ENCODE results near the gene KCNQ1.

Gene KCNQ1

GRCh38 chr11:2411446-2412305 is 33.1 kb upstream of the KCNQ1 start:
- DNase-seq = no peak

- DNase-seq = no peak
Measured at GRCh38 chr11:2412323-2412722, 32.5 kb upstream of the KCNQ1 start.

- DNase-seq = no peak
Measured at GRCh38 chr11:2413742-2414579, 30.8 kb upstream of the KCNQ1 start.

- DNase-seq = no peak
Measured at GRCh38 chr11:2414616-2415015, 30.2 kb upstream of the KCNQ1 start.

GRCh38 chr11:2415171-2415570 is 29.6 kb upstream of the KCNQ1 start:
- no peak for DNase-seq

- DNase-seq = no peak
Measured at GRCh38 chr11:2415601-2416380, 29.0 kb upstream of the KCNQ1 start.

- no peak for DNase-seq
Measured at GRCh38 chr11:2416765-2417164, 28.0 kb upstream of the KCNQ1 start.

GRCh38 chr11:2417856-2418692 is 26.7 kb upstream of the KCNQ1 start:
- DNase-seq = no peak

- no peak for DNase-seq
Measured at GRCh38 chr11:2418693-2419360, 26.0 kb upstream of the KCNQ1 start.

- DNase-seq = no peak
Measured at GRCh38 chr11:2419638-2420501, 24.9 kb upstream of the KCNQ1 start.

GRCh38 chr11:2420502-2421225 is 24.1 kb upstream of the KCNQ1 start:
- no peak for DNase-seq

GRCh38 chr11:2421226-2421994 is 23.4 kb upstream of the KCNQ1 start:
- DNase-seq = no peak

- no peak for DNase-seq
Measured at GRCh38 chr11:2421996-2422395, 22.8 kb upstream of the KCNQ1 start.

- no peak for DNase-seq
Measured at GRCh38 chr11:2422461-2423156, 22.2 kb upstream of the KCNQ1 start.

GRCh38 chr11:2423157-2424025 is 21.4 kb upstream of the KCNQ1 start:
- DNase-seq = no peak

GRCh38 chr11:2424811-2425495 is 19.9 kb upstream of the KCNQ1 start:
- no peak for DNase-seq

- DNase-seq = no peak
Measured at GRCh38 chr11:2425506-2425905, 19.3 kb upstream of the KCNQ1 start.
